ENCODE data around the gene ITGA2B. TPM values are rescaled to one million over a fixed set of nuclear protein-coding genes. Genes with fewer than 3 reads are reported as not detected.

ITGA2B gene
- total and polyA plus RNA-seq, 2 of the 13 experiments (the other 11 are each of a cell fraction or from before 2014, with no cell fraction given): 0.38 to 1.1 TPM

DNA sequence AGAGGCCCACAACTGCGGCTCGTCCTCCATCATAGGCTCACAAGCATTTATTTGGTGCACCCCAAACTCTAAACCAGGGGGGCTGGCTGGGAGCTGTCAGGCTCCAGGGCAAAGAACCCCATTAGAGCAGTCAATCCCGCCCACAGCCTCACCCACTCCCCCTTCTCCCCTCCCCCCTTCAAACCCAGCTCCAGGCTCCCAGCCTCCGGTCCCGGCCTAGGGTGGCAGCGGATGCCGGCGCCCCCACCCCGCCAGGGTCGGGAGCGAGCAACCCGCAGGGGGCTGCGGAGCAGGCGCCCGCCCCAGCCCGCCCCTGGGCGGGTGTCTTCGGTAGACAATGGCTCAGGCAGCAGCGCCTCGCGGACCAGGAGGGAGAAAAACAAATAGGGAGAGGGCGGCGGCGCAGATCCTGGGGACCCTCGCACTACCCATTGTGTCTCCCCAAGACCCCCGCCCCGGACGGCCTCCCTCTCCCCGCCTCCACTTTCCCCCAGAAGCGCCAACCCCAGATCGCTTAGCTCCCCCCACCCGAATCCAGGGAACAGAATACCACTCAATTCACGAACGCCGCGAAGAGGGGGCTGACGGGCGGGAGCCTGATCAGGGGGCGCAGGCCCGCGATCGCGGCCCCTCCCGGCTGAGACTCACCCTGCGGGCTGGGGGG is 26.4 kb downstream of the ITGA2B start (continued):
- TF ChIP-seq, protein P1, sequence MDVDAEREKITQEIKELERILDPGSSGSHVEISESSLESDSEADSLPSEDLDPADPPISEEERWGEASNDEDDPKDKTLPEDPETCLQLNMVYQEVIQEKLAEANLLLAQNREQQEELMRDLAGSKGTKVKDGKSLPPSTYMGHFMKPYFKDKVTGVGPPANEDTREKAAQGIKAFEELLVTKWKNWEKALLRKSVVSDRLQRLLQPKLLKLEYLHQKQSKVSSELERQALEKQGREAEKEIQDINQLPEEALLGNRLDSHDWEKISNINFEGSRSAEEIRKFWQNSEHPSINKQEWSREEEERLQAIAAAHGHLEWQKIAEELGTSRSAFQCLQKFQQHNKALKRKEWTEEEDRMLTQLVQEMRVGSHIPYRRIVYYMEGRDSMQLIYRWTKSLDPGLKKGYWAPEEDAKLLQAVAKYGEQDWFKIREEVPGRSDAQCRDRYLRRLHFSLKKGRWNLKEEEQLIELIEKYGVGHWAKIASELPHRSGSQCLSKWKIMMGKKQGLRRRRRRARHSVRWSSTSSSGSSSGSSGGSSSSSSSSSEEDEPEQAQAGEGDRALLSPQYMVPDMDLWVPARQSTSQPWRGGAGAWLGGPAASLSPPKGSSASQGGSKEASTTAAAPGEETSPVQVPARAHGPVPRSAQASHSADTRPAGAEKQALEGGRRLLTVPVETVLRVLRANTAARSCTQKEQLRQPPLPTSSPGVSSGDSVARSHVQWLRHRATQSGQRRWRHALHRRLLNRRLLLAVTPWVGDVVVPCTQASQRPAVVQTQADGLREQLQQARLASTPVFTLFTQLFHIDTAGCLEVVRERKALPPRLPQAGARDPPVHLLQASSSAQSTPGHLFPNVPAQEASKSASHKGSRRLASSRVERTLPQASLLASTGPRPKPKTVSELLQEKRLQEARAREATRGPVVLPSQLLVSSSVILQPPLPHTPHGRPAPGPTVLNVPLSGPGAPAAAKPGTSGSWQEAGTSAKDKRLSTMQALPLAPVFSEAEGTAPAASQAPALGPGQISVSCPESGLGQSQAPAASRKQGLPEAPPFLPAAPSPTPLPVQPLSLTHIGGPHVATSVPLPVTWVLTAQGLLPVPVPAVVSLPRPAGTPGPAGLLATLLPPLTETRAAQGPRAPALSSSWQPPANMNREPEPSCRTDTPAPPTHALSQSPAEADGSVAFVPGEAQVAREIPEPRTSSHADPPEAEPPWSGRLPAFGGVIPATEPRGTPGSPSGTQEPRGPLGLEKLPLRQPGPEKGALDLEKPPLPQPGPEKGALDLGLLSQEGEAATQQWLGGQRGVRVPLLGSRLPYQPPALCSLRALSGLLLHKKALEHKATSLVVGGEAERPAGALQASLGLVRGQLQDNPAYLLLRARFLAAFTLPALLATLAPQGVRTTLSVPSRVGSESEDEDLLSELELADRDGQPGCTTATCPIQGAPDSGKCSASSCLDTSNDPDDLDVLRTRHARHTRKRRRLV (CRISPR knock-in tag; IDR thresholded peaks at IDR 0.05): no peak
- TF ChIP-seq, protein P2, sequence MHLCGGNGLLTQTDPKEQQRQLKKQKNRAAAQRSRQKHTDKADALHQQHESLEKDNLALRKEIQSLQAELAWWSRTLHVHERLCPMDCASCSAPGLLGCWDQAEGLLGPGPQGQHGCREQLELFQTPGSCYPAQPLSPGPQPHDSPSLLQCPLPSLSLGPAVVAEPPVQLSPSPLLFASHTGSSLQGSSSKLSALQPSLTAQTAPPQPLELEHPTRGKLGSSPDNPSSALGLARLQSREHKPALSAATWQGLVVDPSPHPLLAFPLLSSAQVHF (CRISPR knock-in tag; IDR thresholded peaks at IDR 0.05): no peak
- no peak for TF ChIP-seq RFXANK (CRISPR knock-in tag; IDR thresholded peaks at IDR 0.05)
- TF ChIP-seq STAG1 (CRISPR knock-in tag; IDR thresholded peaks at IDR 0.05): no peak
- no peak for TF ChIP-seq PAX8 (CRISPR knock-in tag; IDR thresholded peaks at IDR 0.05; ENCODE audit: borderline replicate concordance)
- no peak for TF ChIP-seq ZNF224 (CRISPR knock-in tag; IDR thresholded peaks at IDR 0.05)
- no peak for TF ChIP-seq BCL6 (CRISPR knock-in tag; IDR thresholded peaks at IDR 0.05)
- no peak for TF ChIP-seq FIP1L1 (IDR thresholded peaks at IDR 0.05; ENCODE audit: borderline replicate concordance, insufficient read depth, low read depth, low read length)
- no peak for TF ChIP-seq SRSF4 (IDR thresholded peaks at IDR 0.05; ENCODE audit: low read depth, low read length, poor library complexity, severe bottlenecking)
- TF ChIP-seq SIX1 (CRISPR knock-in tag; IDR thresholded peaks at IDR 0.05; ENCODE audit: borderline replicate concordance): no peak
- TF ChIP-seq, protein P3, sequence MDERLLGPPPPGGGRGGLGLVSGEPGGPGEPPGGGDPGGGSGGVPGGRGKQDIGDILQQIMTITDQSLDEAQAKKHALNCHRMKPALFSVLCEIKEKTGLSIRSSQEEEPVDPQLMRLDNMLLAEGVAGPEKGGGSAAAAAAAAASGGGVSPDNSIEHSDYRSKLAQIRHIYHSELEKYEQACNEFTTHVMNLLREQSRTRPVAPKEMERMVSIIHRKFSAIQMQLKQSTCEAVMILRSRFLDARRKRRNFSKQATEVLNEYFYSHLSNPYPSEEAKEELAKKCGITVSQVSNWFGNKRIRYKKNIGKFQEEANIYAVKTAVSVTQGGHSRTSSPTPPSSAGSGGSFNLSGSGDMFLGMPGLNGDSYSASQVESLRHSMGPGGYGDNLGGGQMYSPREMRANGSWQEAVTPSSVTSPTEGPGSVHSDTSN (CRISPR knock-in tag; IDR thresholded peaks at IDR 0.05): no peak
- 0 out of 2 replicates have a peak, but pooled peaks have one; percentile 42 for TF ChIP-seq ZNF234 (CRISPR knock-in tag; conservative IDR thresholded peaks at IDR 0.05)
- no peak for TF ChIP-seq HES4 (CRISPR knock-in tag; IDR thresholded peaks at IDR 0.05; ENCODE audit: borderline replicate concordance)
- TF ChIP-seq ZNF749 (CRISPR knock-in tag; IDR thresholded peaks at IDR 0.05; ENCODE audit: borderline replicate concordance): no peak
- TF ChIP-seq, protein P4, sequence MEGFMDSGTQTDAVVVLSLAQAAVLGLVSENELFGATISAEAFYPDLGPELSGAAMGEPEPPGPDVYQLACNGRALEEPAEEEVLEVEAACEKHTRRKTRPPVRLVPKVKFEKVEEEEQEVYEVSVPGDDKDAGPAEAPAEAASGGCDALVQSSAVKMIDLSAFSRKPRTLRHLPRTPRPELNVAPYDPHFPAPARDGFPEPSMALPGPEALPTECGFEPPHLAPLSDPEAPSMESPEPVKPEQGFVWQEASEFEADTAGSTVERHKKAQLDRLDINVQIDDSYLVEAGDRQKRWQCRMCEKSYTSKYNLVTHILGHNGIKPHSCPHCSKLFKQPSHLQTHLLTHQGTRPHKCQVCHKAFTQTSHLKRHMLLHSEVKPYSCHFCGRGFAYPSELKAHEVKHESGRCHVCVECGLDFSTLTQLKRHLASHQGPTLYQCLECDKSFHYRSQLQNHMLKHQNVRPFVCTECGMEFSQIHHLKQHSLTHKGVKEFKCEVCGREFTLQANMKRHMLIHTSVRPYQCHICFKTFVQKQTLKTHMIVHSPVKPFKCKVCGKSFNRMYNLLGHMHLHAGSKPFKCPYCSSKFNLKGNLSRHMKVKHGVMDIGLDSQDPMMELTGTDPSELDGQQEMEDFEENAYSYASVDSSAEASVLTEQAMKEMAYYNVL (CRISPR knock-in tag; IDR thresholded peaks at IDR 0.05; ENCODE audit: borderline replicate concordance): no peak; the same call in 1 of the 2 replicates
- TF ChIP-seq, protein P5, sequence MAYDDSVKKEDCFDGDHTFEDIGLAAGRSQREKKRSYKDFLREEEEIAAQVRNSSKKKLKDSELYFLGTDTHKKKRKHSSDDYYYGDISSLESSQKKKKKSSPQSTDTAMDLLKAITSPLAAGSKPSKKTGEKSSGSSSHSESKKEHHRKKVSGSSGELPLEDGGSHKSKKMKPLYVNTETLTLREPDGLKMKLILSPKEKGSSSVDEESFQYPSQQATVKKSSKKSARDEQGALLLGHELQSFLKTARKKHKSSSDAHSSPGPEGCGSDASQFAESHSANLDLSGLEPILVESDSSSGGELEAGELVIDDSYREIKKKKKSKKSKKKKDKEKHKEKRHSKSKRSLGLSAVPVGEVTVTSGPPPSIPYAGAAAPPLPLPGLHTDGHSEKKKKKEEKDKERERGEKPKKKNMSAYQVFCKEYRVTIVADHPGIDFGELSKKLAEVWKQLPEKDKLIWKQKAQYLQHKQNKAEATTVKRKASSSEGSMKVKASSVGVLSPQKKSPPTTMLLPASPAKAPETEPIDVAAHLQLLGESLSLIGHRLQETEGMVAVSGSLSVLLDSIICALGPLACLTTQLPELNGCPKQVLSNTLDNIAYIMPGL (CRISPR knock-in tag; IDR thresholded peaks at IDR 0.05; ENCODE audit: borderline replicate concordance in 1 of 2, low read depth in 1 of 2): peak; percentile 5 to 65; a peak in 2 of 4 replicates
- TF ChIP-seq ZNF337 (CRISPR knock-in tag; IDR thresholded peaks at IDR 0.05; ENCODE audit: borderline replicate concordance, low read depth): no peak
- no peak for TF ChIP-seq WIZ (CRISPR knock-in tag; IDR thresholded peaks at IDR 0.05)
